Common myeloid progenitor, CD34-positive (primary cell): ENCODE data around the gene CSNK1A1L.

ENCODE experiments used
- CTCF ChIA-PET: fragments of 350-600 bp; sonication (Branson Sonifier 250); formaldehyde crosslinking; loops from one replicate; lab custom pipeline; 2021; ENCODE audit warnings: antibody characterized with exemption; lab: Charles Lee
- POLR2A ChIA-PET: fragments of 350-600 bp; sonication (Branson Sonifier 250); formaldehyde crosslinking; loops from one replicate; lab custom pipeline; 2021; ENCODE audit warnings: antibody characterized with exemption; lab: Charles Lee
- DNase-seq, 3 donors: peaks; one replicate each; pipeline versions ENCODE4 v3.0.0 to v3.0.0-alpha.2; 2013
- H3K27ac ChIP-seq, 2 experiments: 1 replicate in 1 of 2; 2 replicates in 1 of 2; pipeline ENCODE4 v1.7.0; 2013; ENCODE audit warnings: inconsistent platforms in 2 of 2, low read length in 2 of 2, mild to moderate bottlenecking in 2 of 2, low read depth in 1 of 2, moderate library complexity in 1 of 2; ENCODE audit not compliant: severe bottlenecking in 2 of 2, insufficient read depth in 1 of 2, poor library complexity in 1 of 2
- H3K27me3 ChIP-seq, 5 experiments: replicated peaks in 2 of 5; 1 replicate in 3 of 5; 2 replicates in 2 of 5; pipeline versions ENCODE4 v1.6.1 to v1.7.0; 2013; ENCODE audit warnings: low read length in 4 of 5, mild to moderate bottlenecking in 2 of 5, moderate library complexity in 2 of 5, inconsistent platforms in 1 of 5; ENCODE audit not compliant: insufficient read depth in 5 of 5, control insufficient read depth in 4 of 5
- H3K36me3 ChIP-seq, 4 experiments: 1 replicate in 2 of 4; 2 replicates in 2 of 4; pipeline versions ENCODE4 v1.6.1 to v1.7.0; 2013; ENCODE audit warnings: low read length in 3 of 4, control low read depth in 1 of 4, mild to moderate bottlenecking in 1 of 4; ENCODE audit not compliant: control insufficient read depth in 4 of 4, insufficient read depth in 4 of 4
- H3K4me1 ChIP-seq, 4 experiments: 1 replicate in 3 of 4; 2 replicates in 1 of 4; pipeline versions ENCODE4 v1.6.1 to v1.7.1; 2013; ENCODE audit warnings: low read length in 3 of 4, mild to moderate bottlenecking in 3 of 4, control low read depth in 1 of 4, inconsistent platforms in 1 of 4, moderate library complexity in 1 of 4; ENCODE audit not compliant: control insufficient read depth in 4 of 4, insufficient read depth in 4 of 4; ENCODE audit errors: control extremely low read depth in 1 of 4
- H3K4me3 ChIP-seq, 7 experiments: 1 replicate in 4 of 7; 2 replicates in 3 of 7; pipeline versions ENCODE4 v1.5.1 to v1.7.0; 2013; ENCODE audit warnings: mild to moderate bottlenecking in 7 of 7, low read length in 6 of 7, moderate library complexity in 6 of 7, inconsistent platforms in 2 of 7, low read depth in 2 of 7, control low read depth in 1 of 7; ENCODE audit not compliant: insufficient read depth in 4 of 7, control insufficient read depth in 1 of 7; ENCODE audit errors: extremely low read depth in 1 of 7
- H3K9me3 ChIP-seq, 5 experiments: 1 replicate in 4 of 5; 2 replicates in 1 of 5; pipeline versions ENCODE4 v1.6.1 to v1.7.1; 2013; ENCODE audit warnings: low read length in 4 of 5, mild to moderate bottlenecking in 2 of 5, inconsistent platforms in 1 of 5, low read depth in 1 of 5, moderate library complexity in 1 of 5; ENCODE audit not compliant: control insufficient read depth in 4 of 5, insufficient read depth in 2 of 5; ENCODE audit errors: control extremely low read depth in 1 of 5
- WGBS: methylation state at CpG from one replicate; pipeline ENCODE4 v1.1.5; 2013; ENCODE audit not compliant: insufficient coverage; 5-methylcytosine and 5-hydroxymethylcytosine counted together

The CSNK1A1L gene

DNA sequence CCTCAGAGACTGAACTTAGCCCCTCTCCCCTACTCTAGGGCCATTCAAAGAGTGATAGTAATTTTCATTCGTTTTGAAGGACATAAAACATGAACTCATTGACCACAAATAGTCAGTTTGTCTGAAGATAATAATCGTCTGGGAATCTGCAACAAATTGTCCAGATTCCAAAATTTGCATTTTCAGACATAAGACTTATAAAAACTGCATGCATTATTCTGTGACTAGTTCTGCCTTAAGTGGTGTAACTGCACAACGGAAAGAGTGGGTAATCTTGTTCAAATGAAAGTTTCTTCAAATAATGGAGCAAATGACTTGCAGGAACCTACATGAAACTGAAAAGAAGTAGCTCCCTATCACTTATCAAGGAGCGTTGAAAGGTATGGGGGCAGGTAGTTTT lies 8.4 kb downstream of the CSNK1A1L start:
- POLR2A ChIA-PET, result no interaction called here
- DNase-seq, result no peak
- Histone ChIP-seq H3K36me3 (no peaks in the 10 kb centered on the region), H3K4me1 (no peaks in the 10 kb centered on the region), H3K27ac (no peak overlapping the region), H3K27me3 (peaks cover 0 to 5% (median 0%) of the 10 kb centered on the region in 5 experiments), H3K9me3 (no peaks in the 10 kb centered on the region), H3K4me3 (no peak overlapping the region)
- CTCF ChIA-PET, result no interaction called here
- 100% methylated on average over 2 of the region's 4 CpGs for WGBS

DNA sequence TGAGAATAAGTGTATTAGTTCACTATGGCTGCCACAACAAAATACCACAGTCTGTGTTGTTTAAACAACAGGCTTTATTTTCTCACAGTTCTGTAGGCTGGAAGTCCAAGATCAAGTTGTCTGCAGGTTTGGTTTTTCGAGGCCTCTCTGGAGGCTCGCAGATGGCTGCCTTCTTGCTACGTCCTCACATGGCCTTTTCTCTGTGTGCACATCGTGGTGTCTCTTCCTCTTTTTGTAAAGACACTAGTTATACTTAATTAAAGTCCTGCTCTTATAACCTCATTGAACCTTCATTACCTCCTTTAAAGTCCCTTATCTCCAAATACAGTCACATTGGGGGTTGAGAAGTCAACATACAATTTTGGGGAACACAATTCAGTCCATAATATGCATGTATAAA lies 10.6 kb downstream of the CSNK1A1L start:
- no peak overlapping the region for H3K27ac ChIP-seq
- no peak for DNase-seq
- H3K4me3 ChIP-seq, result no peak overlapping the region
- ChIA-PET POLR2A (no interaction called here), CTCF (no interaction called here)
- 100% methylated on average over 4 of the region's 4 CpGs for WGBS
- H3K9me3 ChIP-seq, result no peaks in the 10 kb centered on the region
- H3K36me3 ChIP-seq, result no peaks in the 10 kb centered on the region
- H3K4me1 ChIP-seq, result no peaks in the 10 kb centered on the region
- H3K27me3 ChIP-seq, result peaks cover 0 to 5% (median 0%) of the 10 kb centered on the region in 5 experiments

DNA sequence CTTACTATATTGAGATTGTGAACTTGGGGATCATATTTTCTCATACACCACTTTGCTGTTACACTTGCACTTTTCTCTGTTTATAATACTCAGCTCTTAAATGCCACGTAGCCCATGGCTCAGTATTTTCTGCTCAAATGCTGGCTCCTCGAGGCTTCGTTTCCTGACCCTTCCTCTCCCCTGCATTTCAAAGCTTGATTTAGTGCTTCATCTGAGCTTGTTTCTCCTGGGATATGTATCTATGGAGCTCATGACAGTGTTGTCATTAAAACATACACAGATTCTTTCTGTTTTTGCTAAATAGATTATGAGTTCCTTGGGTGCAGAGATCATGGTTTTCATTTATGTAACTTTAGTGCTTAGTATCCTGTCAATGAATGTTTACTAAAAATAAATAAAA lies 11.4 kb downstream of the CSNK1A1L start:
- 72% methylated on average over 3 of the region's 3 CpGs for WGBS
- ChIA-PET CTCF (no interaction called here), POLR2A (no interaction called here)
- H3K9me3 ChIP-seq, result no peaks in the 10 kb centered on the region
- H3K27me3 ChIP-seq, result peaks cover 0 to 5% (median 0%) of the 10 kb centered on the region in 5 experiments
- no peak overlapping the region for H3K27ac ChIP-seq
- no peak for DNase-seq
- no peaks in the 10 kb centered on the region for H3K4me1 ChIP-seq
- no peak overlapping the region for H3K4me3 ChIP-seq
- no peaks in the 10 kb centered on the region for H3K36me3 ChIP-seq

DNA sequence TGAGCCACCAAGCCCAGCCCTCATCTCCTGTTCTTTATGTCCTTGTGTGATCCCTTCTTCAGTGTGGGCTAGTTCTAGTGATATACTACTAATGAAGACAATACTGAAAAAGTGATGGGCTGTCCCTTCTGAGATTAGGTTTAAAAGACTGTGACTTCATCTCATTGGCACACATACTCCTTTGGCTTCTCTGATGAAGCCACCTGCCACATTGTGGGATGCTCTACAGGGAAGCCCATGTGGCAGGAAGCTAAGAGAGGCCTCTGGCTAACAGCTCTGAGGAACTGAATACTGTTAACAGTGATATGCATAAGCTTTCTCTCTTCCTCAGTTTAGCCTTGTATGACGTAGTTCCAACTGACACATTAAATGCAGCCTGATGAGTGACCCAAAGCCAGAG lies 13.6 kb downstream of the CSNK1A1L start:
- DNase-seq, result no peak
- no peak overlapping the region for H3K4me3 ChIP-seq
- no peak overlapping the region for H3K27ac ChIP-seq
- peaks cover 0 to 3% (median 0%) of the 10 kb centered on the region in 5 experiments for H3K27me3 ChIP-seq
- WGBS, result 89% methylated on average over 1 of the region's 1 CpG
- H3K9me3 ChIP-seq, result no peaks in the 10 kb centered on the region
- POLR2A ChIA-PET, result no interaction called here
- no peaks in the 10 kb centered on the region for H3K36me3 ChIP-seq
- no peaks in the 10 kb centered on the region for H3K4me1 ChIP-seq
- CTCF ChIA-PET, result no interaction called here

DNA sequence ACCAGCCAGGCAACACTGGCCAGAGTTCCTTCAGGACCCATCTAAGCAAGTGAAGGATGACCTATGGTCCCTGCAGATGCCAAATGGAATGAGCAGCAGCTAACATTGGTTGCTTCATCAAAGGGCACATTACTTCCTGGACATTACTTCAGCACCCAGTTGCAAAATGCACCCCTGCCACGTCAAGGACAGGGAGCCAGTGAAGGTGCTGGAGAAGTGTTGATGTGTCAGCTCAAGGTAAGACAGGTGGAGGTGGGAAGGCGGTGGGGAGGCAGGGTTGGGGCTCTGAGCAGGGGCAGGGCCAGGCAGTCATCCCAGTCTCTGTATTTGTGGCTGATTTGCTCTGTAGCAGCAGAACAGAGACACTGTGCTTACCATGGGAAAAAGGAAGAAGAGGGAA lies 14.6 kb downstream of the CSNK1A1L start:
- no peak for DNase-seq
- Histone ChIP-seq H3K36me3 (no peaks in the 10 kb centered on the region), H3K4me1 (no peaks in the 10 kb centered on the region), H3K4me3 (no peak overlapping the region), H3K9me3 (no peaks in the 10 kb centered on the region), H3K27me3 (peaks cover 0 to 3% (median 0%) of the 10 kb centered on the region in 5 experiments), H3K27ac (no peak overlapping the region)
- POLR2A ChIA-PET, result no interaction called here
- CTCF ChIA-PET, result no interaction called here
- no CpG with 5 or more reads among the region's 2 CpGs for WGBS

DNA sequence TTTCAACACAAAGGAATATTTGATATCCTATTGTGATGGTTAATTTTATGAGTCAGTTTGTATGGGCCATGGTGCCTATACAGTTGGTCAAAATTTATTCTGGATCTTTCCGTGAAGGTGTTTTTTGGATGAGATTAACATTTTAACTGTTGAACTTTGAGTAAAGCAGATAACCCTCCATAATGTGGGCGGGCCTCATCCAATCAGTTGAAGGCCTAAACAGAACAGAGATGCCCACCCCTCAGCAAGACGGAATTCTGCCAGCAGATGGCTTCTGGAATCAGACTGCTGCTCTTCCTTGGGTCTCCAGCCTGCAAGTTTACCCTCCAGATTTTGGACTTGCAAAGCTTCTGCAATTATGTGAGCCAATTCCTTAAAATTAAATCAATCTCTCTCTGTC lies 16.0 kb downstream of the CSNK1A1L start:
- POLR2A ChIA-PET, result no interaction called here

DNA sequence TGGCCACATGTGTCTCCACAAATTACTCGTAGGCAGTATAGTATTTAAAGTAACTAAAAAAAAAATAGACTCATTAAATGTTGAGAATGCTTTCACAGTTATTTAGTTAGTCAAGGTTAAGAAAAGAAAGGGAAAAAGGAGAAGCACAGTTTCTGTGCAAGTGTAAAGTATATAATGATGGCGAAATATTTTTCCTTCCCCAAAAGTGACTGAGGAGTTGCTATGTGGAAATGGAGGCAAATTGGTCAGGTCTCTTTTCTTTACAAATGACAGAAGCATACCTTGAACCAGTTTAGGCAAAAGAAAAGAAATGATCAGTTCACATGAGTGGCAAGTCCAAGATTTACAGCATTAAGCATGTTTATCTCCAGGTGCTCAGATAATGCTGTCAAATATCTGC lies 18.0 kb downstream of the CSNK1A1L start:
- POLR2A ChIA-PET, result no interaction called here
- Histone ChIP-seq H3K4me3 (no peak overlapping the region), H3K4me1 (no peaks in the 10 kb centered on the region), H3K9me3 (no peaks in the 10 kb centered on the region), H3K27me3 (peaks cover 0 to 3% (median 0%) of the 10 kb centered on the region in 5 experiments), H3K36me3 (no peaks in the 10 kb centered on the region), H3K27ac (no peak overlapping the region)
- DNase-seq, result no peak
- CTCF ChIA-PET, result no interaction called here
- 86% methylated on average over 1 of the region's 2 CpGs for WGBS

More for the DNA sequence above, 16.0 kb downstream of the CSNK1A1L start:
- CTCF ChIA-PET, result no interaction called here
- no peak for DNase-seq
- Histone ChIP-seq H3K36me3 (no peaks in the 10 kb centered on the region), H3K27me3 (peaks cover 0 to 3% (median 0%) of the 10 kb centered on the region in 5 experiments), H3K4me1 (no peaks in the 10 kb centered on the region), H3K9me3 (no peaks in the 10 kb centered on the region), H3K4me3 (no peak overlapping the region), H3K27ac (no peak overlapping the region)
- 100% methylated on average over 2 of the region's 3 CpGs for WGBS
